HL-60 (cell line): ENCODE data around the gene CARD19.

Experiments
- CTCF ChIP-seq: IDR thresholded peaks from one replicate; pipeline ENCODE4 v1.5.1; 2011; ENCODE audit warnings: low read length, control low read depth, inconsistent platforms; ENCODE audit not compliant: insufficient read depth
- GABPA ChIP-seq: IDR thresholded peaks from 2 replicates; pipeline ENCODE4 v1.6.1; 2012; ENCODE audit warnings: low read depth
- POLR2AphosphoS5 ChIP-seq: IDR thresholded peaks from 2 replicates; pipeline ENCODE4 v1.6.1; 2012; ENCODE audit warnings: low read depth
- REST ChIP-seq: IDR thresholded peaks from 2 replicates; pipeline ENCODE4 v1.6.1; 2012; ENCODE audit warnings: low read depth; ENCODE audit not compliant: insufficient replicate concordance

GRCh38 chr9:93098236-93098946 is 2.4 kb downstream of the CARD19 start:
- no peak for TF ChIP-seq REST
- TF ChIP-seq CTCF: no peak
- peak; percentile 53 for TF ChIP-seq POLR2AphosphoS5
- no peak for TF ChIP-seq GABPA
